A673 (cell line): Measurements from ENCODE around the gene POMC. TPM values are rescaled to one million over a fixed set of nuclear protein-coding genes. Genes with fewer than 3 reads are reported as not detected.

Experiments
- BruUV-seq: library from RNA; stranded (reverse); fragments of 400-500 nt; replicated peaks from 2 replicates; lab custom pipeline; 2021; lab: Mats Ljungman, UMichigan
- CTCF ChIA-PET: fragments of 300-600 bp; sonication (Branson Sonifier 250); formaldehyde crosslinking; loops from one replicate; lab custom pipeline; 2022; ENCODE audit warnings: antibody characterized with exemption; lab: Charles Lee
- POLR2A ChIA-PET: fragments of 300-600 bp; sonication (Branson Sonifier 250); formaldehyde crosslinking; loops from one replicate; lab custom pipeline; 2022; ENCODE audit warnings: antibody characterized with exemption; ENCODE audit not compliant: low non-redundant PET; lab: Charles Lee
- DNase-seq: peaks from one replicate; pipeline ENCODE4 v3.0.0-alpha.2; 2015; ENCODE audit warnings: low spot score
- H3K27ac ChIP-seq: fragments of 200-600 bp; sonication (generic); 2 replicates; pipeline ENCODE4 v1.5.1; 2016; ENCODE audit warnings: mixed run types, low read depth, mild to moderate bottlenecking, mixed read lengths, antibody characterized with exemption, low read length; ENCODE audit not compliant: poor library complexity, severe bottlenecking
- H3K27me3 ChIP-seq: fragments of 200-600 bp; sonication (generic); replicated peaks from 2 replicates; pipeline ENCODE4 v1.6.1; 2017; ENCODE audit warnings: mixed run types, low read depth, mild to moderate bottlenecking, mixed read lengths, antibody characterized with exemption, low read length; ENCODE audit not compliant: insufficient read depth, poor library complexity
- H3K36me3 ChIP-seq: fragments of 200-600 bp; sonication (generic); 2 replicates; pipeline ENCODE4 v1.6.1; 2016; ENCODE audit warnings: mixed run types, mild to moderate bottlenecking, mixed read lengths, antibody characterized with exemption, low read length; ENCODE audit not compliant: insufficient read depth, poor library complexity, severe bottlenecking
- H3K4me1 ChIP-seq: fragments of 200-600 bp; sonication (generic); 2 replicates; pipeline ENCODE4 v1.6.1; 2017; ENCODE audit warnings: mixed run types, mild to moderate bottlenecking, mixed read lengths, antibody characterized with exemption, low read length; ENCODE audit not compliant: insufficient read depth, poor library complexity, severe bottlenecking
- H3K4me3 ChIP-seq: fragments of 200-600 bp; sonication (generic); 2 replicates; pipeline ENCODE4 v1.5.1; 2016; ENCODE audit warnings: low read depth, mixed run types, mild to moderate bottlenecking, mixed read lengths, low read length; ENCODE audit not compliant: poor library complexity, severe bottlenecking
- H3K9me3 ChIP-seq: fragments of 200-600 bp; sonication (generic); 2 replicates; pipeline ENCODE4 v1.6.1; 2016; ENCODE audit warnings: mixed run types, low read depth, mild to moderate bottlenecking, mixed read lengths, antibody characterized with exemption, low read length; ENCODE audit not compliant: poor library complexity, severe bottlenecking
- EZH2 ChIP-seq: fragments of 200-600 bp; sonication (generic); IDR thresholded peaks from 2 replicates; pipeline ENCODE4 v1.6.1; 2017; ENCODE audit warnings: borderline replicate concordance, low read depth, mild to moderate bottlenecking, mixed read lengths, antibody characterized with exemption, low read length; ENCODE audit not compliant: poor library complexity, severe bottlenecking
- intact Hi-C: fragments of 100-400 bp; cut with micrococcal nuclease; formaldehyde crosslinking; loops from one replicate; pipeline ENCODE4 v1.10.0; 2022; ENCODE audit not compliant: unreplicated experiment
- total RNA-seq: library from RNA; stranded (reverse); gene quantifications from 2 replicates; pipeline ENCODE4 v1.2.3, GENCODE V29; 2021
- TF ChIP-seq, protein P1 (sequence below): fragments of 300-800, 200-600 bp; sonication (generic); conservative IDR thresholded peaks from 2 replicates; pipeline ENCODE4 v1.5.1; 2017; ENCODE audit warnings: low read depth, mild to moderate bottlenecking, antibody characterized with exemption, low read length, moderate library complexity, mixed read lengths

The POMC gene
- total RNA-seq, 1 experiment from 2014 or later = not detected

DNA sequence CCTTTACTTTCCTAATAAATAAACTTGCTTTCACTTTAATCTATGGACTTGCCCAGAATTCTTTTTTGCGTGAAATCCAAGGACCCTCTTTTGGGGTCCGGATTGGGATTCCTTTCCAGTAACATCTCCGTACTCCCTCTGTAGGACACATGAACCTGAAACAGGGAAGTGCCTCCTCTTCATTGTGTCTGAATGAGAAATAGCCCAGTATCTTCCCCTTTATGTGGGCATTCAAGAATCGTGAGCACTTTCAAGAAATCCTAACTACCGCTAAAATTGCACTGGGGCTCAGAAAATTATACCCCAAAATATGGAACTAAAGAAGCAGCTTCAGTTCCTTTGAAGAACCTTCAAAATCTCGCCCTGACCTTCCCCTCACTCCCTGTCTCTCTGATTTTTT lies 7.8 kb upstream of the POMC start:
- no peaks in the 10 kb centered on the region for H3K9me3 ChIP-seq
- H3K27me3 ChIP-seq = peaks cover 9% of the 10 kb centered on the region
- no peaks in the 10 kb centered on the region for H3K36me3 ChIP-seq
- DNase-seq = no peak
- TF ChIP-seq EZH2 = no peak
- TF ChIP-seq, protein P1, sequence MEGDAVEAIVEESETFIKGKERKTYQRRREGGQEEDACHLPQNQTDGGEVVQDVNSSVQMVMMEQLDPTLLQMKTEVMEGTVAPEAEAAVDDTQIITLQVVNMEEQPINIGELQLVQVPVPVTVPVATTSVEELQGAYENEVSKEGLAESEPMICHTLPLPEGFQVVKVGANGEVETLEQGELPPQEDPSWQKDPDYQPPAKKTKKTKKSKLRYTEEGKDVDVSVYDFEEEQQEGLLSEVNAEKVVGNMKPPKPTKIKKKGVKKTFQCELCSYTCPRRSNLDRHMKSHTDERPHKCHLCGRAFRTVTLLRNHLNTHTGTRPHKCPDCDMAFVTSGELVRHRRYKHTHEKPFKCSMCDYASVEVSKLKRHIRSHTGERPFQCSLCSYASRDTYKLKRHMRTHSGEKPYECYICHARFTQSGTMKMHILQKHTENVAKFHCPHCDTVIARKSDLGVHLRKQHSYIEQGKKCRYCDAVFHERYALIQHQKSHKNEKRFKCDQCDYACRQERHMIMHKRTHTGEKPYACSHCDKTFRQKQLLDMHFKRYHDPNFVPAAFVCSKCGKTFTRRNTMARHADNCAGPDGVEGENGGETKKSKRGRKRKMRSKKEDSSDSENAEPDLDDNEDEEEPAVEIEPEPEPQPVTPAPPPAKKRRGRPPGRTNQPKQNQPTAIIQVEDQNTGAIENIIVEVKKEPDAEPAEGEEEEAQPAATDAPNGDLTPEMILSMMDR = no peak
- no peak overlapping the region for H3K4me3 ChIP-seq
- intact Hi-C loops = no loop called here
- ChIA-PET CTCF (no interaction called here), POLR2A (no interaction called here)
- H3K27ac ChIP-seq = no peak overlapping the region
- no TSS peak for BruUV-seq
- no peaks in the 10 kb centered on the region for H3K4me1 ChIP-seq

DNA sequence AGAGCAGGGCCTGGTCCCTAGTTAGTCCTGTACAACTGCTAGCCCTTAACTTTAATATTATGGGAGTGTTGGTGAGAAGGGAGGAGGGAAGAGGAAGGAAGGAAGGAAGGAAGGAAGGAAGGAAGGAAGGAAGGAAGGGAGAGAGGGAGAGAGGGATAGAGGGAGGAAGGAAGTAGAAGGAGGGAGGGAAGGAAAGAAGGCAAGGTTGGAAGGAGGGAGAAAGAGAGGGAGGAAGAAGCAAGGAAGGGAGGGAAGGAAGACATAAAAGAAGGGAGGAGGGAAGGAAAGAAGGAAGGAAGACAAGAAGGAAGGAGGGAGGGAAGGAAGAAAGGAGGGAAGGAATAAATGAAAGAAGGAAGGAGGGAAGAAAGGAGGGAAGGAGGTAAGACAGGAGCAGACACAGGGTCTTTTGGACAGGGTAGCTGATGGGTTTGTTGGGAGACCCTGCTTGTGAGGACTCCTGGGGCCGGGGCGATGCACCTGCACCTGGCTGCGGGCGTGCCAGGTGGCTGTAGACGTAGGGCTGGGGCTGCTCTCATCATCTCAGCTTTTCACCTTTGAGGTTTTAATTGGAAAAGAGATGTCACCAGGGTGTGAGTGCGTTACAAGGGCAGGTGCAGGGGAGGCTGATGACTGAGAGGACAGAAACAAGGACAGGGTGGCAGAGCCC lies 5.9 kb upstream of the POMC start:
- no peaks in the 10 kb centered on the region for H3K9me3 ChIP-seq
- TF ChIP-seq, protein P1 = no peak
- no peak for TF ChIP-seq EZH2
- no peaks in the 10 kb centered on the region for H3K36me3 ChIP-seq
- H3K27ac ChIP-seq = no peak overlapping the region
- BruUV-seq = no TSS peak
- no peak for DNase-seq
- H3K27me3 ChIP-seq = peaks cover 18% of the 10 kb centered on the region
- intact Hi-C loops = no loop called here
- ChIA-PET POLR2A (no interaction called here), CTCF (no interaction called here)
- H3K4me3 ChIP-seq = no peak overlapping the region
- H3K4me1 ChIP-seq = no peaks in the 10 kb centered on the region

DNA sequence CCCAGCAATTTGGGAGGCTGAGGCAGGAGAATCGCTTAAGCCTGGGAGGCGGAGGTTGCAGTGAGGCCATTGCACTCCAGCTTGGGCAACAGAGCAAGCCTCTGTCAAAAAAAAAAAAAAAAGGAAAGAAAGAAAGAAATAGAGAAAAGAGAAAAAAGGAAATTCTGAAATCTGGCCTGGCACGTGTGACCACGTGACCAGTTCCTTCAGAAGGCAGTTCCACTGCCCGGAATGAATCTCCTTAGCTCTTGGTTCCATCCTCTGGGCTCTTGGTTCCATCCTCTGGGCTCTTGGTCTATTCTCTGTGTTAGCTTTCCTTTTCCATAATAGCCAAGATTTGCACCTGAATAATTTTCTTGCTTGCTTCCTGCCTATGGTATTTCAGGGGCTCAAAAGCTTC lies 5.3 kb upstream of the POMC start:
- Histone ChIP-seq H3K36me3 (no peaks in the 10 kb centered on the region), H3K27ac (no peak overlapping the region), H3K27me3 (peaks cover 24% of the 10 kb centered on the region), H3K9me3 (no peaks in the 10 kb centered on the region), H3K4me3 (no peak overlapping the region), H3K4me1 (no peaks in the 10 kb centered on the region)
- intact Hi-C loops = no loop called here
- no peak for DNase-seq
- no TSS peak for BruUV-seq
- CTCF ChIA-PET = no interaction called here
- POLR2A ChIA-PET = no interaction called here
- no peak for TF ChIP-seq EZH2
- TF ChIP-seq, protein P1 = no peak
